HG02840 (cell line): Measurements from ENCODE around the gene CCDC86.

Experiments
- ATAC-seq: cut with Tn5 transposase; IDR thresholded peaks from one replicate; pipeline ENCODE4 v1.9.1; 2021; ENCODE audit warnings: mild to moderate bottlenecking, moderate library complexity, moderate number of reproducible peaks; ENCODE audit not compliant: unreplicated experiment, low FRiP score

Gene CCDC86

GRCh38 chr11:60867871-60868681, 26.2 kb downstream of the CCDC86 start:
- no peak for ATAC-seq

GRCh38 chr11:60868682-60869450, 27.0 kb downstream of the CCDC86 start:
- no peak for ATAC-seq

GRCh38 chr11:60869451-60869825, 27.5 kb downstream of the CCDC86 start:
- ATAC-seq = no peak

- ATAC-seq = no peak
Observed at GRCh38 chr11:60870276-60870675, 28.4 kb downstream of the CCDC86 start.

- ATAC-seq = no peak
Observed at GRCh38 chr11:60870733-60871377, 28.9 kb downstream of the CCDC86 start.

- ATAC-seq = no peak
Observed at GRCh38 chr11:60871378-60872061, 29.6 kb downstream of the CCDC86 start.

- ATAC-seq = no peak
Observed at GRCh38 chr11:60872124-60872960, 30.4 kb downstream of the CCDC86 start.

GRCh38 chr11:60872961-60873524, 31.1 kb downstream of the CCDC86 start:
- ATAC-seq = no peak

GRCh38 chr11:60873533-60873932, 31.6 kb downstream of the CCDC86 start:
- ATAC-seq = no peak

- no peak for ATAC-seq
Observed at GRCh38 chr11:60874421-60875365, 32.8 kb downstream of the CCDC86 start.

- ATAC-seq = no peak
Observed at GRCh38 chr11:60875366-60876167, 33.7 kb downstream of the CCDC86 start.

- ATAC-seq = no peak
Observed at GRCh38 chr11:60876168-60876485, 34.2 kb downstream of the CCDC86 start.

- no peak for ATAC-seq
Observed at GRCh38 chr11:60878245-60879101, 36.6 kb downstream of the CCDC86 start.

- no peak for ATAC-seq
Observed at GRCh38 chr11:60879104-60879503, 37.2 kb downstream of the CCDC86 start.

GRCh38 chr11:60879971-60880588, 38.2 kb downstream of the CCDC86 start:
- no peak for ATAC-seq

- ATAC-seq = no peak
Observed at GRCh38 chr11:60880643-60881282, 38.9 kb downstream of the CCDC86 start.
